Measurements from ENCODE around the gene SEMG2. TPM values are rescaled to one million over a fixed set of nuclear protein-coding genes. Genes with fewer than 3 reads are reported as not detected.

The SEMG2 gene
- polyA plus RNA-seq, 1 donor (not counting 4 experiments of a cell fraction or from before 2014, with no cell fraction given): not detected

GRCh38 chr20:45257161-45257560, 36.0 kb downstream of the SEMG2 start:
- dilution Hi-C loops (cut with MboI; ENCODE audit: extremely low pct_ligation_motif_present, low sequenced_read_pairs): no loop called here
- H2AFZ ChIP-seq (ENCODE audit: control insufficient read depth, low read length): no peak overlapping the region
- H3K4me2 ChIP-seq (ENCODE audit: control insufficient read depth, extremely low read depth, insufficient read depth, low read depth, low read length): no peak overlapping the region
- H3K27ac ChIP-seq (ENCODE audit: control insufficient read depth, insufficient read depth, low read length): no peak overlapping the region
- no peak for TF ChIP-seq EZH2 (IDR thresholded peaks at IDR 0.05; ENCODE audit: low read length)
- TF ChIP-seq CTCF (optimal IDR thresholded peaks at IDR 0.05 in 1 of 3, IDR thresholded peaks at IDR 0.05 in 1 of 3, conservative IDR thresholded peaks at IDR 0.05 in 1 of 3; ENCODE audit: extremely low read depth in 1 of 3, insufficient read depth in 2 of 3, low read length in 3 of 3): no peak
- no peaks in the 10 kb centered on the region for H3K9me1 ChIP-seq (ENCODE audit: control insufficient read depth, extremely low read depth, insufficient read depth, low read length)
- no peaks in the 10 kb centered on the region for H3K79me2 ChIP-seq (ENCODE audit: control insufficient read depth, insufficient read depth, low read length)
- H3K4me3 ChIP-seq (ENCODE audit: control insufficient read depth in 2 of 3, extremely low read depth in 1 of 3, insufficient read depth in 2 of 3, low read depth in 1 of 3, low read length in 3 of 3): no peak overlapping the region
- no peaks in the 10 kb centered on the region for H3K27me3 ChIP-seq (ENCODE audit: control insufficient read depth, extremely low read depth, insufficient read depth, low read length)
- no peak overlapping the region for H3K9ac ChIP-seq (ENCODE audit: control insufficient read depth, extremely low read depth, insufficient read depth, low read length)
- no peaks in the 10 kb centered on the region for H3K36me3 ChIP-seq (ENCODE audit: control insufficient read depth in 2 of 2, extremely low read depth in 1 of 2, insufficient read depth in 2 of 2, low read length in 2 of 2)
- no peaks in the 10 kb centered on the region for H3K9me3 ChIP-seq (ENCODE audit: control insufficient read depth, low read depth, low read length)
- FAIRE-seq (no peak), DNase-seq (ENCODE audit: low read depth, low spot score) (no peak)
- peaks cover 12% of the 10 kb centered on the region for H3K4me1 ChIP-seq (ENCODE audit: control insufficient read depth, extremely low read depth, insufficient read depth, low read length)
- H4K20me1 ChIP-seq (ENCODE audit: control insufficient read depth, extremely low read depth, insufficient read depth, low read length): no peaks in the 10 kb centered on the region

- dilution Hi-C loops (cut with MboI; ENCODE audit: extremely low pct_ligation_motif_present, low sequenced_read_pairs): no loop called here
- no peak for DNase-seq (ENCODE audit: low read depth, low spot score)
- Histone ChIP-seq H3K9ac (ENCODE audit: control insufficient read depth, extremely low read depth, insufficient read depth, low read length) (no peak overlapping the region), H3K79me2 (ENCODE audit: control insufficient read depth, insufficient read depth, low read length) (no peaks in the 10 kb centered on the region), H3K4me3 (ENCODE audit: control insufficient read depth in 2 of 3, extremely low read depth in 1 of 3, insufficient read depth in 2 of 3, low read depth in 1 of 3, low read length in 3 of 3) (no peak overlapping the region), H3K4me2 (ENCODE audit: control insufficient read depth, extremely low read depth, insufficient read depth, low read depth, low read length) (no peak overlapping the region), H2AFZ (ENCODE audit: control insufficient read depth, low read length) (no peak overlapping the region), H3K27ac (ENCODE audit: control insufficient read depth, insufficient read depth, low read length) (no peak overlapping the region), H3K36me3 (ENCODE audit: control insufficient read depth in 2 of 2, extremely low read depth in 1 of 2, insufficient read depth in 2 of 2, low read length in 2 of 2) (no peaks in the 10 kb centered on the region), H3K4me1 (ENCODE audit: control insufficient read depth, extremely low read depth, insufficient read depth, low read length) (peaks cover 12% of the 10 kb centered on the region), H3K9me3 (ENCODE audit: control insufficient read depth, low read depth, low read length) (no peaks in the 10 kb centered on the region), H3K27me3 (ENCODE audit: control insufficient read depth, extremely low read depth, insufficient read depth, low read length) (no peaks in the 10 kb centered on the region), H3K9me1 (ENCODE audit: control insufficient read depth, extremely low read depth, insufficient read depth, low read length) (no peaks in the 10 kb centered on the region), H4K20me1 (ENCODE audit: control insufficient read depth, extremely low read depth, insufficient read depth, low read length) (no peaks in the 10 kb centered on the region)
- FAIRE-seq: no peak
- TF ChIP-seq EZH2 (IDR thresholded peaks at IDR 0.05; ENCODE audit: low read length): no peak
- TF ChIP-seq CTCF (optimal IDR thresholded peaks at IDR 0.05 in 1 of 3, IDR thresholded peaks at IDR 0.05 in 1 of 3, conservative IDR thresholded peaks at IDR 0.05 in 1 of 3; ENCODE audit: extremely low read depth in 1 of 3, insufficient read depth in 2 of 3, low read length in 3 of 3): no peak
Measured at GRCh38 chr20:45257711-45258110, 36.5 kb downstream of the SEMG2 start.

All from keratinocyte (primary cell).